Sigmoid colon (tissue), 7 donors: Measurements from ENCODE around the gene CMSS1. TPM values are rescaled to one million over a fixed set of nuclear protein-coding genes. Genes with fewer than 3 reads are reported as not detected.

Source experiments
- DNase-seq: peaks from one replicate; pipeline ENCODE4 v3.0.0-alpha.2; 2019
- H3K27ac ChIP-seq, 4 donors: fragments of 200-600 bp; sonication (generic); one replicate each; pipeline ENCODE4 v1.5.1; 2016 to 2019; ENCODE audit warnings: mild to moderate bottlenecking in 1 of 4
- H3K27me3 ChIP-seq, 3 donors: fragments of 200-600 bp; sonication (generic); one replicate each; pipeline ENCODE4 v1.5.1; 2019; ENCODE audit warnings: mild to moderate bottlenecking in 1 of 3
- H3K36me3 ChIP-seq, 4 donors: fragments of 200-600 bp; sonication (generic); one replicate each; pipeline ENCODE4 v1.5.1; 2016 to 2019
- H3K4me1 ChIP-seq, 4 donors: fragments of 200-600 bp; sonication (generic); one replicate each; pipeline ENCODE4 v1.5.1; 2017 to 2019
- H3K4me3 ChIP-seq, 4 donors: fragments of 200-600 bp; sonication (generic); one replicate each; pipeline ENCODE4 v1.5.1; 2017 to 2019; ENCODE audit warnings: mild to moderate bottlenecking in 2 of 4, moderate library complexity in 1 of 4
- H3K9me3 ChIP-seq, 4 donors: fragments of 200-600 bp in 3 of 4; sonication (generic) in 3 of 4; one replicate each; pipeline versions ENCODE4 v1.5.1 to v1.6.1; 2013 to 2019
- EP300 ChIP-seq, 4 donors: sonication (generic); formaldehyde crosslinking; IDR thresholded peaks; one replicate each; pipeline ENCODE4 v1.6.1; 2017; ENCODE audit warnings: antibody characterized with exemption in 4 of 4
- POLR2A ChIP-seq, 2 donors: fragments of 450-650 bp; IDR thresholded peaks; one replicate each; pipeline ENCODE4 v1.6.1; 2016; ENCODE audit warnings: antibody characterized with exemption in 2 of 2, mild to moderate bottlenecking in 2 of 2, moderate library complexity in 2 of 2
- POLR2AphosphoS5 ChIP-seq, 4 donors: sonication (generic); formaldehyde crosslinking; IDR thresholded peaks; one replicate each; pipeline ENCODE4 v1.6.1; 2017; ENCODE audit warnings: antibody characterized with exemption in 4 of 4
- WGBS, 2 donors: extraction: QIAGEN DNeasy Blood & Tissue Kit; methylation state at CpG; one replicate each; pipeline ENCODE4 v1.1.7; 2013; 5-methylcytosine and 5-hydroxymethylcytosine counted together
- intact Hi-C: fragments of 100-400 bp; cut with DNase I; formaldehyde crosslinking; loops from one replicate; pipeline ENCODE4 v1.15.1; 2023
- polyA plus RNA-seq, 3 donors: library from polyadenylated mRNA; stranded (reverse); fragments of 200-250 nt; gene quantifications; one replicate each; pipeline ENCODE4 v1.2.3, GENCODE V29; 2013
- small RNA-seq, 3 donors: library from RNA; depleted of rRNA; stranded (forward); fragments of <200 nt; gene quantifications; one replicate each; pipeline ENCODE3, GENCODE V24; 2016
- total RNA-seq, 4 donors: library from RNA; depleted of rRNA; stranded (reverse); fragments of >200 nt; gene quantifications; one replicate each; pipeline ENCODE4 v1.1.0, GENCODE V29; 2016
- TF ChIP-seq, protein P1 (sequence below), 4 experiments: fragments of 450-650 bp in 3 of 4; fragments of 200-600 bp in 1 of 4; IDR thresholded peaks; one replicate each; pipeline ENCODE4 v1.5.1; 2016 to 2019; ENCODE audit warnings: antibody characterized with exemption in 4 of 4, mild to moderate bottlenecking in 3 of 4, moderate library complexity in 2 of 4
- donor health status: healthy with polysubstance abuse.
- donor health status: Bipolar disorder and iron deficiency.
- donor health status: healthy.

The CMSS1 gene
- total and polyA plus RNA-seq, 7 donors = 6.0 to 19.4 (median 13.9) TPM

DNA sequence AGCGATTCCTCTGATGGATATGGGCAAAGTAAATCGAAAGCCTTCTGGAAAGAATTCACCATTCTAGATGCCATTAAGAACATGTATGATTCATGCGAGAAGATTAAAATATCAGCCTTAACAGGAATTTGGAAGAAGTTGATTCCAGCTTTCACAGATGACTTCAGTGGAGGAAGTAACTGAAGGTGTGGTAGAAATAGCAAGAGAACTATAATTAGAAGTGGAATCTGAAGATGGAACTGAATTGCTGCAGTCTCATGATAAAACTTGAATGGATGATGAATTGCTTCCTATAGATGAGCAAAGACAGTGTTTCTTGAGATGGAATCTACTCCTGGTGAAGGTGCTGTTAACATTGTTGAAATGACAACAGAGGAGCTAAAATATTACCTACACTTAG is 413.0 kb downstream of the CMSS1 start:
- TF ChIP-seq EP300 (IDR thresholded peaks at IDR 0.05) = no peak
- no peak for TF ChIP-seq POLR2A (IDR thresholded peaks at IDR 0.05)
- TF ChIP-seq, protein P1, sequence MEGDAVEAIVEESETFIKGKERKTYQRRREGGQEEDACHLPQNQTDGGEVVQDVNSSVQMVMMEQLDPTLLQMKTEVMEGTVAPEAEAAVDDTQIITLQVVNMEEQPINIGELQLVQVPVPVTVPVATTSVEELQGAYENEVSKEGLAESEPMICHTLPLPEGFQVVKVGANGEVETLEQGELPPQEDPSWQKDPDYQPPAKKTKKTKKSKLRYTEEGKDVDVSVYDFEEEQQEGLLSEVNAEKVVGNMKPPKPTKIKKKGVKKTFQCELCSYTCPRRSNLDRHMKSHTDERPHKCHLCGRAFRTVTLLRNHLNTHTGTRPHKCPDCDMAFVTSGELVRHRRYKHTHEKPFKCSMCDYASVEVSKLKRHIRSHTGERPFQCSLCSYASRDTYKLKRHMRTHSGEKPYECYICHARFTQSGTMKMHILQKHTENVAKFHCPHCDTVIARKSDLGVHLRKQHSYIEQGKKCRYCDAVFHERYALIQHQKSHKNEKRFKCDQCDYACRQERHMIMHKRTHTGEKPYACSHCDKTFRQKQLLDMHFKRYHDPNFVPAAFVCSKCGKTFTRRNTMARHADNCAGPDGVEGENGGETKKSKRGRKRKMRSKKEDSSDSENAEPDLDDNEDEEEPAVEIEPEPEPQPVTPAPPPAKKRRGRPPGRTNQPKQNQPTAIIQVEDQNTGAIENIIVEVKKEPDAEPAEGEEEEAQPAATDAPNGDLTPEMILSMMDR (IDR thresholded peaks at IDR 0.05) = no peak
- TF ChIP-seq POLR2AphosphoS5 (IDR thresholded peaks at IDR 0.05) = no peak
- no peaks in the 10 kb centered on the region for H3K27me3 ChIP-seq
- peaks cover 0 to 19% (median 2%) of the 10 kb centered on the region in 4 donors for H3K4me1 ChIP-seq
- 96 to 97% methylated on average over 3 of the region's 3 CpGs for WGBS, 2 donors
- intact Hi-C loops = no loop called here
- no peaks in the 10 kb centered on the region for H3K9me3 ChIP-seq
- H3K4me3 ChIP-seq = no peak overlapping the region
- no peak for DNase-seq
- H3K27ac ChIP-seq = no peak overlapping the region
- no peaks in the 10 kb centered on the region for H3K36me3 ChIP-seq

Small RNA genes within 50 kb of the gene (small RNA-seq; reads per million reads assigned to genes)
- 0 reads per million in 3 donors for gene MIR3921

Other genes starting within 250 kb of the CMSS1 start
- 10 to 100 TPM; 15.3 to 39.6 (median 18.3) TPM for gene COL8A1, start 179.3 kb upstream of the CMSS1 start, total RNA-seq
- 1 to 10 TPM in 1 of 3 donors, under 1 TPM in 2; 0.23 to 2.2 (median 0.60) TPM for gene COL8A1, start 179.3 kb upstream of the CMSS1 start, polyA plus RNA-seq